Activated B cell treated with CpG ODN at 0.5 μM for 24 hours (primary cell): Measurements from ENCODE around the gene CLCN1. TPM values are rescaled to one million over a fixed set of nuclear protein-coding genes. Genes with fewer than 3 reads are reported as not detected.
"Not testable (repeated sequence)": the region's sequence is repeated elsewhere in the genome, so short reads cannot be mapped to it uniquely, and the experiment has no call there.

Experiments used
- ATAC-seq: fragments of 200-7000 bp; cut with Tn5 transposase; one replicate; pipeline ENCODE4 v1.10.0; 2021; ENCODE audit warnings: low read depth, mild to moderate bottlenecking, moderate library complexity
- CTCF ChIA-PET: fragments of 350-600 bp; sonication (Branson Sonifier 250); formaldehyde crosslinking; loops from one replicate; lab custom pipeline; 2021; ENCODE audit warnings: antibody characterized with exemption; lab: Charles Lee
- POLR2A ChIA-PET: fragments of 350-600 bp; sonication (Branson Sonifier 250); formaldehyde crosslinking; loops from one replicate; lab custom pipeline; 2021; ENCODE audit warnings: antibody characterized with exemption; lab: Charles Lee
- DNase-seq: peaks from one replicate; pipeline ENCODE4 v3.0.0; 2022
- H3K27ac Mint-ChIP-seq: one replicate; pipeline ENCODE4 v1.8.0; 2020; ENCODE audit warnings: mixed read lengths
- H3K27me3 Mint-ChIP-seq: one replicate; pipeline ENCODE4 v1.8.0; 2021; ENCODE audit warnings: mixed read lengths
- H3K36me3 Mint-ChIP-seq: one replicate; pipeline ENCODE4 v1.8.0; 2021; ENCODE audit warnings: low read depth, mixed read lengths
- H3K4me1 Mint-ChIP-seq: one replicate; pipeline ENCODE4 v1.8.0; 2021; ENCODE audit warnings: mixed read lengths
- H3K4me3 Mint-ChIP-seq: one replicate; pipeline ENCODE4 v1.8.0; 2020; ENCODE audit warnings: mild to moderate bottlenecking, mixed read lengths
- H3K9me3 Mint-ChIP-seq: one replicate; pipeline ENCODE4 v1.8.0; 2020; ENCODE audit warnings: mixed read lengths
- CTCF ChIP-seq: fragments of 200-600 bp; IDR thresholded peaks from one replicate; pipeline ENCODE4 v1.8.0; 2022; ENCODE audit warnings: antibody characterized with exemption, mild to moderate bottlenecking
- intact Hi-C: fragments of 100-400 bp; cut with micrococcal nuclease; formaldehyde crosslinking; loops from one replicate; pipeline ENCODE4 v1.15.1; 2024
- total RNA-seq: library from RNA; stranded (reverse); gene quantifications from 2 replicates; pipeline ENCODE4 v1.2.3, GENCODE V29; 2022

The CLCN1 gene
- total RNA-seq, 1 donor from 2014 or later = not detected

DNA sequence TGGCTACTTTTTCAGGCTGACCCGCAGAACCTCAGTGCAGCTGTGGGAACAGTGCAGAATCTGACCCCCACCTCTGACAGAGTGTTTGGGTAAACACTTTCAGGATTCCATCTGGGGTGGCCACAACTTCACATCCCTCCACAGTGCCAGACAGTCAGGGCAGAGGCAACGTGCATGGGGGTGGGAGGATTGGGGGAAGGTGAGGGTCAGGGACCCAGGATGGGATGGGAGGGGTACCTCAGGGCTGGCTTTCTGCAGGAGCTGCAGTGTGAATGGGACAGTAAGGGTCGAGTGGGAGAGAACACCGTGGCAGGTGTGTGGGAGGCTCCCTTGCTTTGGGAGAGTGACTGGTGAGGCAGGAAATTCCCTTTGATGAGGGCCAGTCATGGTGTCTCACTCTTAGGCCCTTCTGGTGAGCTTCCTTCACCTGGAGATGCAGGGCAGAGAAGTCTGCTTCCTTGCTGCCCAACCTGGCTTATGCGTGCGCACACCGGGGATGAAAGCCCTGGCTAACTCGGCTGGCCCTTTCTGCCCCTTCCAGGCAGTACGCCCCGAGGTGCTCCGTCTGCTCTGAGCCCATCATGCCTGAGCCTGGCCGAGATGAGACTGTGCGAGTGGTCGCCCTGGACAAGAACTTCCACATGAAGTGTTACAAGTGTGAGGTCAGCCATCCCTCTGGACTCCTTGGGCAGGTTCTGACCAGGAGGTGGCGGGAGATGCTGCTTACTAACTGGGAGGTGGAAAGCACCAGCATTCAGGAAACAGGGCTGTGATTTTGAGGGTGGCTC lies 73.6 kb downstream of the CLCN1 start:
- no peak overlapping the region for H3K4me3 Mint-ChIP-seq
- no peak overlapping the region for H3K27ac Mint-ChIP-seq
- ChIA-PET CTCF (interaction anchor here (1.0 kb wide), 1 partner anchor 10 kb away, joined by 3 read pairs; no protein-coding TSS in a partner anchor), POLR2A (no interaction called here)
- intact Hi-C loops = loop anchor here (10.0 kb wide), 2 partner anchors 375 to 1445 kb away; partner anchors contain the start of gene TPK1
- H3K4me1 Mint-ChIP-seq = no peaks in the 10 kb centered on the region
- H3K27me3 Mint-ChIP-seq = no peaks in the 10 kb centered on the region
- H3K36me3 Mint-ChIP-seq = peaks cover 44% of the 10 kb centered on the region
- TF ChIP-seq CTCF = no peak
- ATAC-seq = no peak
- no peak for DNase-seq
- H3K9me3 Mint-ChIP-seq = no peaks in the 10 kb centered on the region

- Mint-ChIP-seq H3K9me3 (no peaks in the 10 kb centered on the region), H3K4me3 (no peak overlapping the region), H3K27me3 (no peaks in the 10 kb centered on the region), H3K27ac (no peak overlapping the region), H3K36me3 (peaks cover 44% of the 10 kb centered on the region), H3K4me1 (no peaks in the 10 kb centered on the region)
- intact Hi-C loops = no loop called here
- DNase-seq (no peak), ATAC-seq (no peak)
- ChIA-PET CTCF (no interaction called here), POLR2A (no interaction called here)
- no peak for TF ChIP-seq CTCF
Observed at GRCh38 chr7:143390104-143390772, 74.3 kb downstream of the CLCN1 start.

- H3K9me3 Mint-ChIP-seq = no peaks in the 10 kb centered on the region
- no peak overlapping the region for H3K4me3 Mint-ChIP-seq
- DNase-seq (no peak), ATAC-seq (no peak)
- CTCF ChIA-PET = no interaction called here
- no peaks in the 10 kb centered on the region for H3K27me3 Mint-ChIP-seq
- intact Hi-C loops = no loop called here
- peaks cover 44% of the 10 kb centered on the region for H3K36me3 Mint-ChIP-seq
- no peak overlapping the region for H3K27ac Mint-ChIP-seq
- POLR2A ChIA-PET = no interaction called here
- TF ChIP-seq CTCF = no peak
- no peaks in the 10 kb centered on the region for H3K4me1 Mint-ChIP-seq
Observed at GRCh38 chr7:143390773-143391317, 74.9 kb downstream of the CLCN1 start.

GRCh38 chr7:143391462-143392404 lies 75.8 kb downstream of the CLCN1 start:
- ATAC-seq (no peak), DNase-seq (no peak)
- TF ChIP-seq CTCF = no peak
- POLR2A ChIA-PET = interaction anchor here (0.7 to 1.4 kb wide), 2 partner anchors 10 to 12 kb away, joined by 3 to 4 read pairs; no protein-coding TSS in a partner anchor
- H3K4me1 Mint-ChIP-seq = no peaks in the 10 kb centered on the region
- peaks cover 44% of the 10 kb centered on the region for H3K36me3 Mint-ChIP-seq
- H3K27me3 Mint-ChIP-seq = no peaks in the 10 kb centered on the region
- H3K9me3 Mint-ChIP-seq = no peaks in the 10 kb centered on the region
- intact Hi-C loops = no loop called here
- no peak overlapping the region for H3K4me3 Mint-ChIP-seq
- CTCF ChIA-PET = no interaction called here
- no peak overlapping the region for H3K27ac Mint-ChIP-seq

- ATAC-seq, CTCF ChIA-PET, H3K4me1 Mint-ChIP-seq, H3K27me3 Mint-ChIP-seq, H3K27ac Mint-ChIP-seq, DNase-seq, H3K4me3 Mint-ChIP-seq, intact Hi-C loops, H3K9me3 Mint-ChIP-seq: not testable (repeated sequence)
- peaks cover 44% of the 10 kb centered on the region for H3K36me3 Mint-ChIP-seq
- POLR2A ChIA-PET = interaction anchor here (0.7 to 1.4 kb wide), 2 partner anchors 11 to 12 kb away, joined by 3 to 4 read pairs; no protein-coding TSS in a partner anchor
Observed at GRCh38 chr7:143392427-143392826, 76.5 kb downstream of the CLCN1 start.
